Measurements from ENCODE around the gene TMEM9.

TMEM9 gene

GRCh38 chr1:201114245-201115131 lies 39.8 kb downstream of the TMEM9 start:
- in situ Hi-C loops (cut with HindIII; ENCODE audit: low pct_ligation_motif_present, low pct_unique_long_range_greater_than_20kb, low sequenced_read_pairs): no loop called here
- peak; percentile 95 for DNase-seq

DNA sequence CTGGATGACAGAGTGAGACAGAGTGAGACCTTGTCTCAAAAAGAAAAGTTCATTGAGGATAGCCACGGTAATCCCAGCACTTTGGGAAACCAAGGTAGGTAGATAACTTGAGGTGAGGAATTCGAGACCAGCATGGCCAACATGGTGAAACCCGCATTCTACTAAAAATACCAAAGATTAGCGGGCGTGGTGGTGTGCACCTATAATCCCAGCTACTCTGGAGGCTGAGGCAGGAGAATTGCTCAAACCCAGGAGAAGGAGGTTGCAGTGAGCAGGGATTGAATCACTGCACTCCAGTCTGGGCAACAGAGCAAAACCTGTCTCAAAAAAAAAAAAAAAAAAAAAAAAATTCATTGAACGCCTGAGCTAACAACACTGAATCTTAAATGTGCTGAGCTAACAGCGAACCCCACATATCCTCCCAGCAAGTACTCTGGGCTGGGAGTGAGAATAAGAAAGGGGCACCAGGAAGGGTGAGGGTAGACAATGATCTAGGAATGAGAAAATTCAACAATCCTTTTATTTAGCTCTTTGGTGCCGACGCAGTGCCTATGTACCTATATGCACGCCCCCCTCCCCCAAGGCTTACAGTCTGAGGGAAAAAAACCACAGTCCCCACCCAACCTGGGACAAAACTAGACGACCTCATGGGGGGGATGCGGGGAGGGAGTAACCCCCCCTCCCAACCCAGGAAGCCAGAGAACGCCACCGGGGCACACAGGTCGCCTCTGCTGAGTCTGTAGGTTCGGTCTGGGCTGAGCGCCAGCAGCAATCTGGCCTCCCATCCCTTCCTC lies 40.6 kb downstream of the TMEM9 start:
- no peak for DNase-seq
- in situ Hi-C loops (cut with HindIII; ENCODE audit: low pct_ligation_motif_present, low pct_unique_long_range_greater_than_20kb, low sequenced_read_pairs): no loop called here

GRCh38 chr1:201112926-201113325 lies 41.3 kb downstream of the TMEM9 start:
- no peak for DNase-seq
- in situ Hi-C loops (cut with HindIII; ENCODE audit: low pct_ligation_motif_present, low pct_unique_long_range_greater_than_20kb, low sequenced_read_pairs): no loop called here

DNA sequence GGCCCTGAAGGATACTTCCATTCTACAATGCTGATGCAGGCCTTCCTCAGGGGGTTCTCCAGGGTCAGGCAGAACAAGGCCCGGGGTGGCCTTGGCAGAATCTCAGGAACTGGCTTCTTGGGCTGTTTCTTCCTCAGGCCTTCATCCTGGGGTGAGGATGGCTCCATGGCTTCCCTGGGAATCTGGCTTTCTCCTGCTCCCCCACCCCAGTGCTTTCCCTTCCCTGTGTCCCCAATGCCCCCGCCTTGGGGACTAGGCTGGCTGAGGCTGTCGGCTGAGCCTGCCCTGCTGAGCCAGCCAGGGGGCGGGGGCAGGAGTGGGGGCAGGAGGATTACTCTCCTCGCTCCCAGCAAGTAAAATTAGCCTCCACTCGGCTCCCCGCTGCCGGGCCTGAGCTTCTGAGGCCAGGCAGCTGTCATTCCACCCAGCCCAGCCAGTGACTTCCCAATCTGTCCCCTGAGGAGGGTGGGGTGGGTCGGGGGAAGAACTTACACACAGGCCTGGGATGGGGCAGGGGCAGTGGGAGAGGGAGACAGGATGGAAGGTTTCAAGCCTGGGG lies 42.0 kb downstream of the TMEM9 start, which contains the start of gene CACNA1S:
Gene CACNA1S (minus strand): TSS at position 254 of the 559 bp plus-strand sequence. CDS start 87 bp downstream, at position 167.
- in situ Hi-C loops (cut with HindIII; ENCODE audit: low pct_ligation_motif_present, low pct_unique_long_range_greater_than_20kb, low sequenced_read_pairs): no loop called here
- no peak for DNase-seq

GRCh38 chr1:201111672-201112071 lies 42.6 kb downstream of the TMEM9 start:
- in situ Hi-C loops (cut with HindIII; ENCODE audit: low pct_ligation_motif_present, low pct_unique_long_range_greater_than_20kb, low sequenced_read_pairs): no loop called here
- no peak for DNase-seq

- in situ Hi-C loops (cut with HindIII; ENCODE audit: low pct_ligation_motif_present, low pct_unique_long_range_greater_than_20kb, low sequenced_read_pairs): no loop called here
- DNase-seq: no peak
Measured at GRCh38 chr1:201111156-201111555, 43.1 kb downstream of the TMEM9 start.

GRCh38 chr1:201110616-201111015 lies 43.7 kb downstream of the TMEM9 start:
- DNase-seq: no peak
- in situ Hi-C loops (cut with HindIII; ENCODE audit: low pct_ligation_motif_present, low pct_unique_long_range_greater_than_20kb, low sequenced_read_pairs): no loop called here

DNA sequence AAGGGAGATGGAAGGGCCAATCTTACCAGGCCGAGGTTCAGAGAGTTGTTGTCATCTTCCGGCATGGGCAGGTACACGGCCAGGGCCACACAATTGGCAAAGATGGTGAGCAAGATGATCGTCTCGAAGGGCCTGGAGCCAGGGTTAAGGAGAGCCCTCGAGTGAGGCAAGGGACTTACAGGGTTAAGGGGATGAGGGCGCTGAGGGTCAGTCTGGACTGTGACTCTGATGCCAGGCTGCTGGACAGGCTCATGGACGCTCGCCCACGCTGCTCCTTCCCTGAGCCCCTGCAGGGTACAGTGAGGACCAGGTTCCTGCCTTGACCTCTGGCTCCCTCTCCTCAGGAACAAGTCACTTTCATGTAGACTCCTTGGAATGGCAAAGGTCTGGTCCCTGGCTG lies 44.1 kb downstream of the TMEM9 start:
- in situ Hi-C loops (cut with HindIII; ENCODE audit: low pct_ligation_motif_present, low pct_unique_long_range_greater_than_20kb, low sequenced_read_pairs): no loop called here
- DNase-seq: no peak

- no peak for DNase-seq
- in situ Hi-C loops (cut with HindIII; ENCODE audit: low pct_ligation_motif_present, low pct_unique_long_range_greater_than_20kb, low sequenced_read_pairs): no loop called here
Measured at GRCh38 chr1:201109651-201110050, 44.6 kb downstream of the TMEM9 start.

- in situ Hi-C loops (cut with HindIII; ENCODE audit: low pct_ligation_motif_present, low pct_unique_long_range_greater_than_20kb, low sequenced_read_pairs): no loop called here
- no peak for DNase-seq
Measured at GRCh38 chr1:201108614-201109013, 45.7 kb downstream of the TMEM9 start.

GRCh38 chr1:201105688-201106087 lies 48.6 kb downstream of the TMEM9 start:
- no peak for DNase-seq
- in situ Hi-C loops (cut with HindIII; ENCODE audit: low pct_ligation_motif_present, low pct_unique_long_range_greater_than_20kb, low sequenced_read_pairs): no loop called here

- no peak for DNase-seq
Measured at GRCh38 chr1:201104141-201104540, 50.1 kb downstream of the TMEM9 start.

DNA sequence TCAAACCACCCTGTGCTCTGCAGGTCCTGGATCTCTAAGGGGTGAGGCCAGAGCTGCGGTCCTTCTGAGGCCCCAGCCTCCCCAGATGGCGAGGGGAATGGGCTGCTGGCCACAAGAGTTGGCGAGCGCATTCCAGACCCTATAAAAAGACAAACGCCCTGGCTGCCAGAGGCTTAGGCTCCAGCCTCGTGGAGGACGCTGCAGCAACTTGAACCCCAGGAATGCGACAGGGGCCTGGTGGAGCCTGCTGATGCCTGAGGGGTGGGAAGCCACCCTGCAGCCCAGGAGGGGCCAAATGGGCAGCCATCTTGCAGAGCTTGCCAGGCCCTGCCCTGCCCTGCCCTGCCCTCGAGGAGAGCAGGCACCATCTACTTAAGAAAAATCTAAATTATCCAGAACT lies 50.6 kb downstream of the TMEM9 start:
- in situ Hi-C loops (cut with HindIII; ENCODE audit: low pct_ligation_motif_present, low pct_unique_long_range_greater_than_20kb, low sequenced_read_pairs): no loop called here
- no peak for DNase-seq

More at GRCh38 chr1:201104141-201104540, 50.1 kb downstream of the TMEM9 start:
- in situ Hi-C loops (cut with HindIII; ENCODE audit: low pct_ligation_motif_present, low pct_unique_long_range_greater_than_20kb, low sequenced_read_pairs): no loop called here

DNA sequence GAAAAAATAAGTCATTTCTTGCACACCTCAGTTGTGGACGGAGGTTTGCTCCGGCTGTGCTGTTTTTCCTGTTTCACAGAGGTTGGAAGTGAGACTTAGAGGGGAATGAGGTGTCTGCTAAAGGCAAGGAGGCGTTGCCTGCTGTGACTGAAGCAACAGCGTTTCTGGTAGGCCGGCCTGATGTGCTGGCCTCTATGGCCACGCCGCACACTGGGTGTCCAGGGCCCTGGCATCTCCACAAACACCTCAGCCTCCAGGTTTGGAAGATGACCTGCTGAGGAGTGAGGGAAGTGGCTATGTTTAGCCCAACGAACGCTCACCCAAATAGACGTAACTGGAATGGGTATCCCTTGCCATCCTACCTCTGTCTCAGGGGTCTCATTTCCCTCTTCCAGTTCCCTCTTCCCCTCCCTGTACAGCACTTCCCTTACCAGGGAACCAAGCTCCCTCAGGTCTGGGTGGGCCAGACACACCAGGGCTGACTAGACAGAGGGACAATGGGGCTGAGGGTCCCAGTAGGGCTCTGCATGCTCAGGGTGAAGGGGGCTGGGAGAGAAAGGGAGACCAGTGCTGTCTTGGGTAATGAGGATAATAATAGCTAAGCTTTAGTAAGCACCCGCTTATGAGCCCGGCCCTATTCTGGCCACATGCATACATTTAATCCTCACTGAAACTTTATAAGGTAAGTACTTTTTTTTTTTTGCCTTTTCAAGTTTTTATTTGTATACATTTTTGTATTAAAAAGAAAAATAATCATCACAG lies 53.9 kb downstream of the TMEM9 start:
- in situ Hi-C loops (cut with HindIII; ENCODE audit: low pct_ligation_motif_present, low pct_unique_long_range_greater_than_20kb, low sequenced_read_pairs): no loop called here
- no peak for DNase-seq

GRCh38 chr1:201098992-201099677 lies 55.1 kb downstream of the TMEM9 start:
- DNase-seq: no peak
- in situ Hi-C loops (cut with HindIII; ENCODE audit: low pct_ligation_motif_present, low pct_unique_long_range_greater_than_20kb, low sequenced_read_pairs): no loop called here

- no peak for DNase-seq
- in situ Hi-C loops (cut with HindIII; ENCODE audit: low pct_ligation_motif_present, low pct_unique_long_range_greater_than_20kb, low sequenced_read_pairs): no loop called here
Measured at GRCh38 chr1:201096977-201097856, 57.1 kb downstream of the TMEM9 start.

- no peak for DNase-seq
Measured at GRCh38 chr1:201096041-201096461, 58.2 kb downstream of the TMEM9 start.

More at GRCh38 chr1:201096041-201096461, 58.2 kb downstream of the TMEM9 start:
- in situ Hi-C loops (cut with HindIII; ENCODE audit: low pct_ligation_motif_present, low pct_unique_long_range_greater_than_20kb, low sequenced_read_pairs): no loop called here
